Naive thymus-derived CD8-positive, alpha-beta T cell (primary cell): ENCODE measurements around the gene C17orf67. TPM values are rescaled to one million over a fixed set of nuclear protein-coding genes. Genes with fewer than 3 reads are reported as not detected.

Experiments
- polyA plus RNA-seq, 3 donors: library from polyadenylated mRNA; unstranded; fragments of 300-500 nt; fragmentation: Illumina TruSeq; gene quantifications; one replicate each; pipeline ENCODE4 v1.2.3, GENCODE V29; 2021
- total RNA-seq, 8 experiments: library from RNA in 2 of 8; stranded (reverse) in 2 of 8; gene quantifications; one replicate each; pipeline ENCODE4 v1.2.3 and lab custom pipeline; 2021 to 2026

The C17orf67 gene
- total and polyA plus RNA-seq, 5 experiments from 2014 or later = 1.5 to 9.5 (median 2.2) TPM

Other genes with a start within 250 kb of the C17orf67 start
- gene NOG, start 240.2 kb downstream of the C17orf67 start, total RNA-seq = 100 to 1,000 TPM; 108 to 114 TPM
- 10 to 100 TPM; 23.4 to 54.8 (median 49.9) TPM for gene NOG, start 240.2 kb downstream of the C17orf67 start, polyA plus RNA-seq
- 10 to 100 TPM; 40.0 to 45.8 TPM for gene DGKE, start 231 bp upstream of the C17orf67 start, total RNA-seq
- gene DGKE, start 231 bp upstream of the C17orf67 start, polyA plus RNA-seq = 1 to 10 TPM; 3.8 to 4.7 (median 4.1) TPM
- 10 to 100 TPM; 59.9 to 63.9 TPM for gene TRIM25, start 80.1 kb upstream of the C17orf67 start, total RNA-seq
- gene TRIM25, start 80.1 kb upstream of the C17orf67 start, polyA plus RNA-seq = 1 to 10 TPM; 5.1 to 5.4 (median 5.2) TPM
- gene COIL, start 127.1 kb upstream of the C17orf67 start, total RNA-seq = 10 to 100 TPM; 21.6 to 24.2 TPM
- gene COIL, start 127.1 kb upstream of the C17orf67 start, polyA plus RNA-seq = 10 to 100 TPM; 12.0 to 18.8 (median 12.8) TPM
- 10 to 100 TPM; 31.2 to 32.7 TPM for gene SCPEP1, start 144.2 kb upstream of the C17orf67 start, total RNA-seq
- 10 to 100 TPM; 17.6 to 28.2 (median 25.7) TPM for gene SCPEP1, start 144.2 kb upstream of the C17orf67 start, polyA plus RNA-seq